Amniotic stem cell (primary cell): ENCODE data around the gene CEP85L.

Experiments used
- DNase-seq: peaks from one replicate; lab custom pipeline; 2025; lab: John Stamatoyannopoulos, UW

CEP85L gene

DNA sequence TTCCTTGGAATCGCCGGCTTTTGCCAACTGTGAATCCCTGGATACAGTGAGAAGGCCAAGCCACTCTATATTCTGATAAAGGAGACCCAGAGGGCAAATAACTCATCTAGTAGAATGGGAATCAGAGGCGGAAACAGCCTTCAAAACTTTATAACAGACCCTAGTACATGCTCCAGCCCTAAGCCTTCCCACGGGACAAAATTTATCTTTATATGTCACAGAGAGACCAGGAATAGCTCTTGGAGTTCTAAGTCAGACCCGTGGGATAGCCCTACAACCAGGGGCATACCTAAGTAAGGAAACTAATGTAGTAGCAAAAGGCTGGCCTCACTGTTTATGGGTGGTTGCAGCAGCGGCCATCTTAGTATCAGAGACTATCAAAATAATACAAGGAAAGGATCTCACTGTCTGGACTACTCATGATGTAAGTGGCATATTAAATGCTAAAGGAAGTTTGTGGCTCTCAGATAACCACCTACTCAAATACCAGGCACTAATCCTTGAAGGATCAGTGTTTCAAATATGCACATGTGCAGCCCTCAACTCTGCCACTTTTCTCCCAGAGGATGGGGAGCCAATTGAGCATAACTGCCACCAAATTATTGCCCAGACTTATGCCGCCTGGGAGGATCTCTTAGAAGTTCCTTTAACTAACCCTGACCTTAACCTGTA lies 29.5 kb downstream of the CEP85L start:
- no peak for DNase-seq

DNA sequence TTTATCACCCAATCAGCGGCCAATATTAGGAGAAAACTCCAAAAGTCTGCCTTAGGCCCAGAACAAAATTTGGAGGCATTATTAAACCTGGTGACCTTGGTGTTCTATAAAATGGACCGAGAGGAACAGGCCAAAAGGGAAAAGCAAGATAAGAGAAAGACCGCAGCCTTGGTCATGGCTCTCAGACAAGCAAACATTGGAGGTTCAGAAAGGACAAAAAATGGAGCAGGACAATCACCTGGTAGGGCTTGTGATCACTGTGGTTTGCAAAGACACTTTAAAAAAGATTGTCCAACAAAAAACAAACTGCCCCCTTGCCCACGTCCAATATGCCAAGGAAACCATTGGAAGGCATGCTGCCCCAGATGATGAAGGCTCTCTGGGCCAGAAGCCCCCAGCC lies 31.2 kb downstream of the CEP85L start:
- no peak for DNase-seq

DNA sequence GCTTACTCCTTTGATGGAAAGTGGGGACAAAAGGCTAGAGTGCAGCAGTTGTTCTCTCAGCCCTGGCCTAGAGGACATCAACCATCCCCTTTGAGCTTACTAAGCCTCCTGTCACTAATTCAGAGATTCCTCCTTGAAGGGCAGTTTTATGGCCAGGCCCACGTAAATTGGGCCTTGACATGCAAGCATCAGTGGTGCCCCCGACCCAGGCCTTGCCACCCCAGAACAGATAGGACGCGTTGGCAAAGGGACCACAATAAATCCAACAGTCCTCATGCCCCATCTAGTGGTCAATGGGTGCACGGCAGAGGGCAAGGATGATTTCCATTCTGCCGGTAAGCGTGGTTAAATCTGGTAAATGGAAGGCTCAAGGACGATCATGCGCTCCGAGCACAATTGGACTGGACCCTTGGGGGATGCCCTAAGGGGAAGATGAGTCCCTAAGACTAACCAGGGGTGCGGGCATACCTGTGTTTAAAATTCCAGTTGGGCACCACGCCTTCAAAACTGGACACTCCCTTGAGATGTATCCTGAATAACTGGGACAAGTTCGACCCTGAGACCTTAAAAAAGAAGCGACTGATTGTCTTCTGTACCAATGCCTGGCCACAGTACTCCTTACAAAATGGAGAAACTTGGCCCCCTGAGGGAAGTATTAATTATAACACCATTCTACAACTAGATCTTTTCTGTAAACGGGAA lies 32.6 kb downstream of the CEP85L start:
- no peak for DNase-seq

- no peak for DNase-seq
Observed at GRCh38 chr6:118617417-118617816, 34.0 kb downstream of the CEP85L start.

GRCh38 chr6:118611334-118611733 lies 40.1 kb downstream of the CEP85L start:
- DNase-seq = no peak

GRCh38 chr6:118606858-118607257 lies 44.5 kb downstream of the CEP85L start:
- DNase-seq = no peak

GRCh38 chr6:118606268-118606667 lies 45.1 kb downstream of the CEP85L start:
- no peak for DNase-seq

DNA sequence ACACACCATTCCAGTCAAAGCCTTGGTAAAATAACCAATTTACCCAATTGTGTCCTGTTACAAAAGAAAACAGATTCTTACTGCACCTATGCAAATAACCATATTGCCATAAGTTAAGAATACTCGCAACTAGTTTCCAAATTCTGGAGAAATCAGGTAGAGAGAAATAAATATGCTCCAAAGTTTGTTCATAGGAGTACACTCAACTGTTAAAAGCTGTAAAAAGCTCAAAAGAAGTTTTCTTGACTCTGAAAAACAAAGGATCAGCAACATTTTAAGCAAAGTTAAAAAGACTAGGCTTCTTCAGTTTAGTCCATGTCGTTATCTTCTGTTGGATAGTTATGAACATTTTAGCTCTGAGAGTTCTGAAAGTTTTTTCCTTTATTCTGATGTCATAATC lies 48.0 kb downstream of the CEP85L start:
- DNase-seq = no peak

- DNase-seq = no peak
Observed at GRCh38 chr6:118602300-118602699, 49.1 kb downstream of the CEP85L start.

DNA sequence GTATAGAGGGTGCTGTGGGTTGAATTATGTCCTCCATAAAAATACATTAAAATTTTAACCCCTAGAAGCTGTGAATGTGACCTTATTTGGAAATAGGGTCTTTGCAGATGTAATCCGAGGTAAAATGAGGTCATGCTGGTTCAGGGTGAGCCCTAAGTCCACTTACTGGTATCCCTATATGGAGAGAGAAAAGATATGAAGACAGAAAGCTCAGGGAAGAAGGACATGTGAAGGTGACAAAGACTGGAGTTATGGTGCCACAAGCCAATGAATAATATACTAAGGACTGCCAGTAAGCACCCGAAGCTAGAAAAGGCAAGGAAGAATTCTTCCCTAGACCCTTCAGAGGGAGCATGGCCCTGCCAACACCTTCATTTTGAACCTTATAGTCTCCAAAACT lies 53.1 kb downstream of the CEP85L start:
- DNase-seq = no peak

DNA sequence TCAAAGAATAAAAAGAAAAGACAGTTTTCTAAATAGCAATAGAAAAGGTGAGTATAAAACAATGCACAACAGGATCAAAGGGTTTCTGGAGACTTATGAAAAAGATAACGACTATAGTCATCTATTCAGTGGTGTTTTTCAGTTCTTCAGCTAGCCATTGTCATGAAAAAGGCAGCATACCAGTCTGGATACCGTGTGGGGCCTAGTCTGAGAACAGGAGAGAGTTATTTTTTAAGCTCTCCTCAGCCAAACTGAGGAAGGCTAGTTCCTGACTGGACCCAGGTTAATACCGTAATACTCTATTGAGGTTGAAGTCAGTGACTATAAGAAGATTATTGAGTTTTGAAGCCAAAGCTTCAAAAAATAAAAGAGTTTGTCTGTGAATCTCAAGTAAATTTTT lies 53.8 kb downstream of the CEP85L start:
- DNase-seq = no peak

GRCh38 chr6:118596774-118597320 lies 54.5 kb downstream of the CEP85L start:
- no peak for DNase-seq

GRCh38 chr6:118594877-118595276 lies 56.5 kb downstream of the CEP85L start:
- no peak for DNase-seq

- DNase-seq = no peak
Observed at GRCh38 chr6:118591897-118592296, 59.5 kb downstream of the CEP85L start.

- DNase-seq = no peak
Observed at GRCh38 chr6:118589649-118590365, 61.6 kb downstream of the CEP85L start.

DNA sequence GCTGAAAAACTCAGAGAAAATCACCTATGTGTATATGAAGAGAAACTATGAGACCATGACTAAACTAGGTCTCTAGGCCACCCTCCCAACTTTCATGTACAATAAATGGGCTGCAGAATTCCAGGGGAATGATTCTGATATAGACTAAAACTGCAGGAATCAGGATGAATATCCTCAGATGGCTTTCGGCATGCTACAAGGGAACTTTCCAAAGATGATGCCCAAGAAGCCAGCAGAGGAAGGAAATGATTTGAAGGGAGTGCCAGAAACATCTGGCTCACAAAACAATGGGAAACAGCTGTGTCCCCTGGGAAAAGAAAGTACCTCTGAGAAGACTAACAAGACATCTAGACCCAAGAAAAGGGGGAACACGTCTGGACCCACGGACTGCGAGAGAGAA lies 62.2 kb downstream of the CEP85L start:
- DNase-seq = no peak

DNA sequence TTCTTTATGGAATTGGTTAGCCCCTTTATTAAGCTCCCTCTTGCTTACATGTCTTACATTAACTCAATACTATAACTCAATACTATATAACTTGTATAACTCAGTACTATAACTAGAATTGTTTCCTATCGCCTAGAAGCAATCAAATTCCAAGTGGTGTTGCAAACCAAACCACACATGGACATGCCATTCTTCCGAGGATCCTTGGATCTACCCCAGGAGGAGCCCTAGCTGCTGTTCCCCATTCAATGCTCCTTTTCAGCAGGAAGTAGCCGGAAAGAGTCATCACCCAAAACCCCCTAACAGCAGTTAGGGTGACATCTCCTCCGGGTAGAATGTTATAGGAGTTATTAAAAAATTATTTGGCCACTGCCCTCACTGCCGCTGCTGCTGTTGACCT lies 62.8 kb downstream of the CEP85L start:
- DNase-seq = no peak

- DNase-seq = no peak
Observed at GRCh38 chr6:118586746-118587485, 64.5 kb downstream of the CEP85L start.

- no peak for DNase-seq
Observed at GRCh38 chr6:118584911-118585310, 66.5 kb downstream of the CEP85L start.

DNA sequence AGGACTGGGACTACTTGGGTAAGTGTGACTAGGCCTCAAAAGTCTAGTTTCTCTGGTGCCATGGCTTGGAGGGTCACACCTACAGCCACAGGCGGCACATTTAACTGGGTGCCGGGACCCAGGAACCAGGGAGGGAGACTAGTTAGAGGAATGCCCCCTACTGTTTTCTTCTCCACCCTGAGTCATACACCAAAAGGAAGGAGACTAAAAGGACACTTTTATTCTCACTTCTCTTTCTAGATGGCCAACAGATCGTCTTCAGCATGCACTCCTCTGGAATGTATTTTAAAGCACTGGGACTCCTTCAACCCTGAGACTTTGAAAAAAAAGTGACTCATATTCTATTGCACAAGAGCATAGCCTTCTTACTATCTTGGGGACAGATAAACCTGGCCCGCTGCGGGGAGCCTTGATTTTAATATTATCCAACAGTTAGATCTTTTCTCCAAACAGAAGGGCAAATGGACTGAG lies 69.9 kb downstream of the CEP85L start:
- no peak for DNase-seq

- DNase-seq = peak; percentile 58
Observed at GRCh38 chr6:118580585-118581419, 70.6 kb downstream of the CEP85L start.
